SK-MEL-5 (cell line): Measurements from ENCODE around the gene ASB12. TPM values are rescaled to one million over a fixed set of nuclear protein-coding genes. Genes with fewer than 3 reads are reported as not detected.
"Not testable (repeated sequence)": the region's sequence is repeated elsewhere in the genome, so short reads cannot be mapped to it uniquely, and the experiment has no call there.

Experiments
- DNase-seq: peaks from one replicate; pipeline ENCODE4 v3.0.0-alpha.2; 2016; ENCODE audit warnings: low read depth, low spot score
- in situ Hi-C: cut with HindIII; loops from 2 replicates; pipeline ENCODE4 v1.10.0; 2016; ENCODE audit warnings: low sequenced_read_pairs, high pct_unique_total_duplicates, low pct_unique_long_range_greater_than_20kb
- polyA plus RNA-seq, 2 experiments: library from polyadenylated mRNA; depleted of rRNA; stranded (reverse); fragments of >200 nt; gene quantifications; 2 replicates each; pipeline ENCODE4 v1.2.3, GENCODE V29; 2015
- total RNA-seq: library from RNA; depleted of rRNA; stranded (reverse); fragments of >200 nt; shearing (Covaris generic); gene quantifications from 2 replicates; pipeline ENCODE4 v1.2.3, GENCODE V29; 2014; rRNA removed

Gene ASB12
- total RNA-seq: not detected in 2 replicates
- 0.08 TPM in 1 of 2 replicates, not detected in the other for polyA plus RNA-seq (2015; cell fraction: cytosol; rRNA removed)
- polyA plus RNA-seq (2015; cell fraction: nucleus; rRNA removed): not detected in 2 replicates

DNA sequence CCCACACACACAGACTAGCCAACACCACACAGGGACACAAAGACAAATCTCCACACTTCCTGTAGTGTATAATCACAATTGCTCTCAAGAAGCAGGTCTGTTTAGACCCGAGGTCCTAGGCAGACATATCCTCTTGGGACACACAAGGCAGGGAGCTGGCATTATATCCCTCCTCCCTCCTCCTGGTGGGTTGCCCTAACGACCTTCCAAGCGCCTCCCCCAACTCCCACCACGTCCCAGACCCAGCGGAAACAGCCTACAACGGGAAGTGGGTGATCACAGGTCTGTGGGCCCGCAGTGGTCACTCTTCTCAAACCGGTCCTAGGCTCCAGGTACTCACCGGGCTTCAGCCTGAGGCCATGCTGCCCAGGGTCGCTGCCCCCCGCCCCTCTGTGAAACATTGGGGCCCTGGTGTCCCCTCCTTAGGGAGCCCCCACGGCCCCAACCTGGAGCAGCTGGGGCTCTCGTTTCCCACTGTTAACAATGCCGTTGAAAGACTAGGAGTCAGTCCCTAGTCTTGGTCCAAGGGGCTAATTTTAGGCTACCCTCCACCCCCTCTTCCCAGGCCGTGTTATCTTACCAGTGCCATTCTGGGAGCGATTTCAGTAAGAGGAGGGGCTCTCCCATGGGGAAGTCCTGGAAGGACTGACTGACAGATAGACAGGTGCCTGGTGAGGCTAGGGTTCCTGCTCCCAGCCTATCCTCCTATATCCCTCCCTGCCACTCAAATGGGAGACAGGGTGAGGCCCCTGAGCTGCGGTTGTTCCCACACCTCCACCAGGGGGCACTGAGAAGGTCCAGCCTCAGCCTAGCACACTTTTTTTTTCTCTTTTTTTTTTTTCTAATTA, at the start of gene ASB12:
Gene ASB12, minus strand, starts transcription at position 485 of the 848 bp plus-strand sequence. CDS start 4,957 bp downstream, outside the sequence.
- in situ Hi-C loops: no loop called here
- no peak for DNase-seq

DNA sequence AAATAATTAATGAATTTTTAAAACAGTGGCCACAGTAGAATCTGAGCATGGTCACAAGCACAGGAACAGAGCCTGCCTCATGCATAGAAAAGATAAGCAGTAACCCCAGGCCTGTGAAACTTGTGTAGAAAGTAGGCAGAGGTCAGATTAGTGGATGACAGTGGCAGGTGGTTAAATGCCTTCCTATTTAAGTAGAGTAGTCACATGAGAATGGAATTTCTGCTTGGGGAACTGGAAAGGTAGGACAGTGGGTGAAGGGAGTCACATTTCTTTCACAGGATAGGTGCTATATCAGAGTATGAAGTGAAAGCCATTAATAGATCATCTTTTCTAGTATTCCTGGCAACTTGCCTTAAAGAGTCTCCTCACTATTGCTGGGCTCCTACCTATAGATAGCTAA, 34.9 kb upstream of the ASB12 start:
- no peak for DNase-seq
- in situ Hi-C loops: no loop called here

GRCh38 chrX:64229154-64229553, 1.3 kb downstream of the ASB12 start:
- in situ Hi-C loops: no loop called here
- DNase-seq: no peak

GRCh38 chrX:64218023-64218422, 12.4 kb downstream of the ASB12 start:
- in situ Hi-C loops: no loop called here

GRCh38 chrX:64213989-64214388, 16.4 kb downstream of the ASB12 start:
- DNase-seq: peak; percentile 53
- in situ Hi-C loops: not testable (repeated sequence)

More at GRCh38 chrX:64218023-64218422, 12.4 kb downstream of the ASB12 start:
- no peak for DNase-seq

DNA sequence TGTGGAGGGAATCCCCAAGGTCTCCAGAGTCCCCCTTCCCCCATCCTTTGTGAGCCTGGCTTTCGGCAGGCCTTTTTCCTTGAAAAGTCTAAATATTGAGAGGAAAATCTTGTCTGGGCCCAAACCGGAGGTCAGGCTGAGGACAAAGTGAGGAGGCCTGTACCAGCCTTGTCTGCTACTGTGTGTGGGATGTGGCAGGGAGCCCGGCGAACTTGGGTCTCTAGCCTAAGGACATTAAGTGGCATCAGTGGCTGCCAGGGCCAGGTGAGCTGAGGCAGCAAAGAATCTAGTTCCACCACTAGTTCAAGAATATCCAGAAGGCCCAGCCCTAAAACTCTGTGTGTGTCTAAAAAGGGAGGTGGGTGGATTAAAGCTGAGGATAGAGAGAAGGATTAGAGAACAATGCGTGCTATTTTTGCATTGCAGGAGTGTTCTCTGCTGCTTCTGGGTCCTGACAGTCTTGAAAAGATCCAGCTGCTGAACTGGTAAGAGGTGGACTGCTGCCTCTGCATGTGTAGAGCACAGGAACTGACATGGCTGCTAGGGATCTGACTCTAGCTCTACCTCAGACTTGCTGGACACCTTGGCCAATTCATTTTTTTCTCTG, 23.7 kb downstream of the ASB12 start:
- in situ Hi-C loops: no loop called here
- DNase-seq: no peak

DNA sequence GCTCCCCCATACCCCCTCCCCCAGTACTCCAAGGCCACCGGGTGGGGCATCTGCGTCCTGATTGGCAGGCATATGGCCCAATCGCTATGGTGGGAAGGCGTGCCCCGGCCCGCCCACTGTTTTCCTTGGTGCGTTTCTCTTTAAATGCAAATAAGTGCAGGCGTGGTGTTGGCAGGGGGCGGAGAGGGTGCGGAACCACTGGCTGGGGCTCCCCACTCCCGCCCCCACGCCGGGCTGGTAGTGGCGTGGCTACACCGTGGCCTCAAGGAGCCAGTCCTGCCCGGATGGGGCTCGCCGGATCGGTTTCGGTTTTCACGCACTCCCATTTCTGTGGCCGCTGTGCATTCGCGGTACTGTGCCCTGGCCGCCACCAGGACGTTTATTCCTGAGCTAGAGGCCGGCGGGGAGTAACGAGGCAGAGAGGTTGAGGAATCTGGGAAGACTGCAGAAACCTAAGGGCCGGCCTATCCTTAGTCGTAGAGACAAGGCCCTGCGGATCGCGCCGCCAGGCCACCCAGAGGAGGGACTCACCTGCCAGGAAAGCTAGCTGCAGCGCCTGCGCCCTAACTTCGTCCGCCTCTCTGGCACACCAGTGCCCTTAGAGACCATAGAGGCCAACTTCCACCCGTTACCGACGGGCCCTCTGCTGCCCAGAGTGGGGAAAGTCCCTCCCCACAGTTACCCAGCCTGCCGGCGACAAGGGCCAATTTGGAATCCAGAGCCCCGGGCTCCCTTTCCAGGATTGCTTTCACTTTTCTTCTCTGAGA, 24.5 kb downstream of the ASB12 start:
- DNase-seq: peak; percentile 90
- in situ Hi-C loops: no loop called here

GRCh38 chrX:64205441-64205734, 25.0 kb downstream of the ASB12 start, which contains the start of gene AMER1:
TSS of gene AMER1 (minus strand) at chrX:64205708. CDS start at chrX:64193286, 12,422 bp downstream.
- DNase-seq: no peak
- in situ Hi-C loops: no loop called here

GRCh38 chrX:64204701-64205440, 25.5 kb downstream of the ASB12 start:
- DNase-seq: peak; percentile 6
- in situ Hi-C loops: no loop called here

DNA sequence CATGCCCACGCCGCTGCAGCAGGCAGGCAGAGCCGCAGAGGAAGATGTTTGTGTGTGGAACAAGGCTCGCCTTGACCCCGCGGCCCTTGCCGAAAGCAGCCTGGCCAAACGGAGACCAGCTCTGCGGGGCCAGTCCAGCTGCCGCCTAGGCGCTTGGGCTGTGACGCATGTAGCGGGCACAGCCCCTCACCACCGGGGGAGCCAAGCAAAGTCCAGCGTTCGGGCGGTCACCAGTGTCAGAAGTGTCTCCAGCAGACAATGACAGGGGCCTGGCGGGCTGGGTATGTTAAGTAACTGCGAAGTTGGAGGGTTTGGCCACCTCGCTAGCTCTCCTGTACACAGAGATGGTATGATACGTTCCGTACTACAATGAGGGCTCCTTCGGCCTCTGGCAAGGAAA, 26.2 kb downstream of the ASB12 start:
- in situ Hi-C loops: no loop called here

GRCh38 chrX:64202808-64203325, 27.5 kb downstream of the ASB12 start:
- in situ Hi-C loops: no loop called here
- DNase-seq: no peak

More for the DNA sequence above, 26.2 kb downstream of the ASB12 start:
- DNase-seq: no peak

DNA sequence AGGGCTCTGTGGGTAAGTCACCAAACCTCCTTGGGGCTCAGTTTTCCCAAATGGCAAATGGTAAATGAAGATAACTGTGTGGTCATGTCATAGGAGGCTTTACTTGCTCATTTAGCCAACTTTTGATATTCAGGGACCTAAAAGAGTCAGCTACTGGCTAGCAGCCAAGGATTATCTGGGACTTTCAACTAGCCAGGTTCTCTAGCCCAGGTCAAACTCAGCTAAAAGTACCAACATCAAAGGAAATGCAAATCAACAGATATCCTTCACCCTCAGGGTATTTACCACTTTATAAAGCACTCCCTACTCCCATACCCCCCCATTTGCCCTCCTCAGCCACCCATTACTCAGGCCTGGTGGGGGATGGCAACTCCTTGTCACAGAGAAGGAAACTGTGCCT, 32.4 kb downstream of the ASB12 start:
- in situ Hi-C loops: no loop called here
- DNase-seq: no peak

GRCh38 chrX:64196606-64197005, 33.8 kb downstream of the ASB12 start:
- in situ Hi-C loops: no loop called here

GRCh38 chrX:64195862-64196261, 34.5 kb downstream of the ASB12 start:
- DNase-seq: no peak
- in situ Hi-C loops: no loop called here

More at GRCh38 chrX:64196606-64197005, 33.8 kb downstream of the ASB12 start:
- no peak for DNase-seq

DNA sequence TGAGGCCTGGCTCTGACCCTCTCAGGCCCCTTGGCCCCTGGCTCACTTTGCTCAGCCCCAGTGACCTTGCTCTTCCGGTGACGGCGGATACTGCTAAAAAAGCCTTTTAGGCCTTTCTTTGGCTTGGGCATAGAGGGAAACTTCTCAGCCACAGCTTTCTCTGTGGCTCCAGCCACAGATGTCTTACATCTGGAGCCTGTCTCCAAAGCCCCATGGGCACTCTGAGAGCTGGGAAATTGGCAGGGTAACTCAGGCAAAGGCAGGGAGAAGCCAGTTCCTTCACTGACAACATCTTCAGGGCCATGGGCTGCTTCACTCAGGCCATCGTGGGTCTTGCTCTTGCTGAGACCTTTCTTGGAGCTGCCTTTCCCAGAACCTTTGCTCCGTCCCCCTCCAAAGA, 37.7 kb downstream of the ASB12 start:
- in situ Hi-C loops: no loop called here

DNA sequence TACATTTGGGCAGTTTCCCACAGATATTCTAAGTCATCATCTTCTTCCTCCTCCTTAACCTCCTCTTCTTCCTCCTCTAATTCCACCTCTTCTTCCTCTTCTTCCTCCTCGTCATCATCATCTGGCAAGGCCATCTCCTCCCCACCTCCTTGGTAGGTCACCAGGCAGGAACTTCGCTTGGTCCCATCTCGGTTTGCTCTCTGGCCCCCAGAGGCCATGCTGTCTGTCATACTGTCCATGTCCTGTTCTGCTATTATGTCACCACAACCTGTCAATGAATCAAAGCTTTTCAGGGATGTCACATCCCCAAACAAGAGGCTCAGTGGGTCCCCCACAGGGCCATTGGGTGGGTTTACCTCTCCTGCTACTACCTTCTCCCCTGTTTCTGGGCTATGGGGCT, 38.4 kb downstream of the ASB12 start:
- no peak for DNase-seq
- in situ Hi-C loops: no loop called here

More for the DNA sequence above, 37.7 kb downstream of the ASB12 start:
- DNase-seq: no peak

DNA sequence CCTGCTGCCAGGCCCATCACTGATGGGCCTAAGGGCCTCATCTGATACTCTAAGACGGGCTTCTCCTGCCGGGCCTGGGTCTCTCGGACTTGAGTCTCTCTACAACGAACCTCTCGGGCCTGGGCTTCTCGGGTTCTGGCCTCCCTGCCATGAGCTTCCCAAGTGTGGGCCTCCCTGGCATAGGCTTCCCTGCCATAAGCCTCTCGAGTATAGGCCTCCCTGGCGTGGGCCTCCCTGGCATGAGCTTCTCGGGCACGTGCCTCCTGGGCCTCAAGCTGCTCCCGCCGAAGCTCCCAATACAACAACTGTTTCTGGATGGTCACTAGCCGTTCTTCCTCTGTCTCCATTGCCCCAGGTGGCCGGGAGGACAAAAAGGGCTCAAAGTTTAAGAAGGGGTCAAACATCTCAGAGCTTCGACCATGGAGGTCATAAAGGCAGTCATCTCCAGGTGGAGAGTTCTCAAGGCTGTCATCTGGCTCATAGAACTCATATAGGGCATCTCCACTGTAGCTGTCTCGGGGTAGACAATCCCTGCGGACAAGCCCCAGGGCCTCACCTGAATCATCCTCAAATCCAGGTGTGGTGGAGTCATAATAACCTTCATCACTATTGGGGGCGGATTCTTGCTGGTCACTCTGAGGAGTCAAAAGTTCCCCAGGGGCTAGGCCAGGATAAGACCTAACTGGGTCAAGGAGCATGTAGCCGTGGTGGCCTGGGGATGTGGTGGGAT, 39.0 kb downstream of the ASB12 start:
- in situ Hi-C loops: no loop called here
- no peak for DNase-seq
